NT2/D1 (cell line): ENCODE measurements around the gene PNISR.
A peak's percentile ranks its signal among the peaks of the same experiment; 100 is the strongest.

Experiments
- DNase-seq: peaks from one replicate; pipeline ENCODE4 v3.0.0-alpha.2; 2011; ENCODE audit warnings: low read depth, low spot score
- H3K27me3 ChIP-seq: 2 replicates; pipeline ENCODE4 v1.6.0; 2011; ENCODE audit warnings: mild to moderate bottlenecking; ENCODE audit not compliant: insufficient read length, insufficient read depth
- H3K36me3 ChIP-seq: 2 replicates; pipeline ENCODE4 v1.6.1; 2011; ENCODE audit warnings: mild to moderate bottlenecking, low read length, mixed read lengths; ENCODE audit not compliant: insufficient read depth, insufficient read length
- H3K4me1 ChIP-seq: 2 replicates; pipeline ENCODE4 v1.5.1; 2011; ENCODE audit not compliant: insufficient read depth, insufficient read length
- H3K4me3 ChIP-seq: 2 replicates; pipeline ENCODE4 v1.5.1; 2011; ENCODE audit warnings: low read depth; ENCODE audit not compliant: insufficient read length
- H3K9ac ChIP-seq: 2 replicates; pipeline ENCODE4 v1.6.0; 2011; ENCODE audit warnings: low read depth; ENCODE audit not compliant: insufficient read length
- H3K9me3 ChIP-seq: 2 replicates; pipeline ENCODE4 v1.5.1; 2011; ENCODE audit warnings: mild to moderate bottlenecking, low read length; ENCODE audit not compliant: insufficient read depth
- SUZ12 ChIP-seq: IDR thresholded peaks from 2 replicates; pipeline ENCODE4 v1.6.1; 2011; ENCODE audit not compliant: insufficient read length, insufficient read depth; ENCODE audit errors: extremely low read depth
- YY1 ChIP-seq: IDR thresholded peaks from 2 replicates; pipeline ENCODE4 v1.6.1; 2011; ENCODE audit not compliant: insufficient read length, insufficient read depth
- ZNF274 ChIP-seq: IDR thresholded peaks from 2 replicates; pipeline ENCODE4 v1.6.1; 2011; ENCODE audit warnings: mild to moderate bottlenecking, low read depth, low read length

The PNISR gene

GRCh38 chr6:99407076-99407475, 18.0 kb downstream of the PNISR start:
- Histone ChIP-seq H3K27me3 (no peaks in the 10 kb centered on the region), H3K4me3 (no peak overlapping the region), H3K36me3 (peaks cover 90% of the 10 kb centered on the region), H3K9me3 (no peaks in the 10 kb centered on the region), H3K9ac (no peak overlapping the region), H3K4me1 (no peaks in the 10 kb centered on the region)
- TF ChIP-seq SUZ12 = no peak
- no peak for TF ChIP-seq ZNF274
- no peak for TF ChIP-seq YY1
- DNase-seq = no peak

DNA sequence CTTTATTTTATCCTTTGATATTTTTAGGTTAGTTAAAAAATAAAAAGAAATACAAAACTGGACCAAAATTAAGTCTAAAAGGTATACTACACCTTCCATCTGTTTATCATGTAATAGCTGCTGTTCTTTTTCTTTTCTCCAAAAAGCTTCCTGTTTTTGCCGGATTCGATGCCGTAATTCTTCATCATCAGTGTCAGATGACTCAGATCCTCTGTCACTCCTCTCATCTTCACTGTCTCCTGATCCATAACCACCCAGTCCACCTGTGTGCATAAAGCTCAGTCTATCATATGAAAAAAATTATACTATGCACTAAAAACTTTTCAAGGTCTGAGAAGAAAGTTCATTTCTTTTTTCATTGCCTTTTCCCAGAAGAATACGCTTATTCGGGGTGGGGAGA, 22.7 kb downstream of the PNISR start:
- TF ChIP-seq SUZ12 = no peak
- TF ChIP-seq YY1 = no peak
- no peak for TF ChIP-seq ZNF274
- Histone ChIP-seq H3K27me3 (no peaks in the 10 kb centered on the region), H3K4me3 (no peak overlapping the region), H3K36me3 (peaks cover 91% of the 10 kb centered on the region), H3K9me3 (no peaks in the 10 kb centered on the region), H3K9ac (no peak overlapping the region), H3K4me1 (no peaks in the 10 kb centered on the region)
- DNase-seq = no peak

DNA sequence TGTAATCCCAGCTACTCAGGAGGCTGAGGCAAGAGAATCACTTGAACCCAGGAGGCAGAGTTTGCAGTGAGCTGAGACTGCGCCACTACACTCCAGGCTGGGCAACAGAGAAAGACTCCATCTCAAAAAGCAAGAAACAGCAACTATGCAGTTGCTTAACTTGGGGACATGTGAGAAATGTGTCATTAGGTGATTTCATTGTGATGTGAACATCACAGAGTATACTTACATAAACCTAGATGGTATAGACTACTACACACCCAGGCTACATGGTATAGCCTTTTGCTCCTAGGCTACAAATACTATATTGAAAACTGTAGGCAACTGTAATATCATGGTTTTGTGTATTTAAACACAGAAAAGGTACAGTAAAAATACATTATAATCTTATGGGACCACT, 27.8 kb downstream of the PNISR start:
- Histone ChIP-seq H3K4me3 (no peak overlapping the region), H3K9ac (no peak overlapping the region), H3K4me1 (no peaks in the 10 kb centered on the region), H3K9me3 (no peaks in the 10 kb centered on the region), H3K36me3 (peaks cover 43% of the 10 kb centered on the region), H3K27me3 (no peaks in the 10 kb centered on the region)
- TF ChIP-seq SUZ12 = no peak
- no peak for TF ChIP-seq YY1
- no peak for TF ChIP-seq ZNF274
- no peak for DNase-seq

DNA sequence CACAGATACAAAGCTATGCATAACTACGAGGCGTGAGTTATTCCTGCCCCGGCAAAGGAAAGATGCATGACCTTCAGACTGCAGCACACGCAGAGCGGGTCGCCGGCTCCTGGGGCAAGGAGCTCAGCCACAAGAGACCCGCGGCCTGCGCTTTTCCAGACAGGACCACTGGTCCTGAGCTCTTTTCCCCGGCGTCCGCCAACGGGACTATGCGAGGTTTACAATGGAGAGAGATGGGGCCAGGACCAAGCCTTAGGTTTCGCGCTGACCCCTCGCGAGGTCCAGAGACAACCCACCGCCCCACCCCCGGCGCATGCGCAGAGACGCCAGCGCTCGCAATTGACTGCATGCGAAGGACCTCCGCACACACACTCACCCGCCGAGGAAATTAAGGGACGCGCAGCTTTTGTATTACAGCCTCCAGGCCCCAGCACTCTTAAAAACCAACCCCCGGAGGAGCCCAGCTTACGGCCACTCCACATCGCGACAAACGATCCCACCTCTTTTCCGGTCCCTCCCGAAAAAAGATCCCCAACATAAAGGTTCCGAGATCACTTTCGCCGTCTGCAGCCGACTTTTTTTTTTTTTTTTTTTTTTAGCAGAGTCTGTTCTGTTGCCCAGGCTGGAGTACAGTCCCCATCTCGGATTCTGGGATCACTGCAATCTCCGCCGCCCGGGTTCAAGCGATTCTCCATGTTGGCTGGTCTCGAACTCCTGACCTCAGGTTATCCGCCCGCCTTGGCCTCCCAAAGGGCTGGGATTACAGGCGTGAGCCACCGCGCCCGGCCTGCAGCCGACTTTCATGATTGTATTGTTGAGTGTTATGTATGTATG, 31.2 kb downstream of the PNISR start, which contains the start of gene COQ3:
TSS of gene COQ3 (minus strand) at position 498 of the 834 bp plus-strand sequence. CDS start at position 482, 16 bp downstream.
- TF ChIP-seq SUZ12 (no peak), YY1 (no peak), ZNF274 (no peak)
- Histone ChIP-seq H3K9me3 (no peaks in the 10 kb centered on the region), H3K27me3 (no peaks in the 10 kb centered on the region), H3K4me3 (peak within 1 kb of the TSS; percentile 73), H3K36me3 (peaks cover 10% of the 10 kb centered on the region), H3K4me1 (no peaks in the 10 kb centered on the region), H3K9ac (peak within 1 kb of the TSS; percentile 93)
- DNase-seq = peak; percentile 59

GRCh38 chr6:99393366-99393697, 31.8 kb downstream of the PNISR start:
- no peak for DNase-seq
- Histone ChIP-seq H3K27me3 (no peaks in the 10 kb centered on the region), H3K9me3 (no peaks in the 10 kb centered on the region)

DNA sequence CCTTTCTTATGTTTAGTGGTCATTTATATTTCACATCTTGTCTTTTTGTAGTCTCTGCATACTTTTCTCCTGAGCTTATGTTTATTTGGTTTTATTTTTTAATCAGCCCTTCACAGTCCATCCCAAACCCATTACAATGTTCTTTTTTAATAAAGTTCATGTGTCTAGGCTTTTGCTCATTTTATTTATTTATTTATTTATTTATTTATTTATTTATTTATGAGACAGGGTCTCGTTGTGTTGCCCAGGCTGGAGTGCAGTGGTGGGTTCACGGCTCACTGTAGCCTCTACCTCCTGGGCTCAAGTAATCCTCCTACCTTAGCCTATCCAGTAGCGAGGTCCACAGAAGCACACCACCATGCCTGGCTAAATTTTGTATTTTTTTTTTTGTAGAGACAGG, 34.2 kb downstream of the PNISR start:
- no peaks in the 10 kb centered on the region for H3K9me3 ChIP-seq
- no peaks in the 10 kb centered on the region for H3K36me3 ChIP-seq
- no peak for TF ChIP-seq ZNF274
- TF ChIP-seq SUZ12 = no peak
- TF ChIP-seq YY1 = no peak
- H3K4me1 ChIP-seq = no peaks in the 10 kb centered on the region
- no peaks in the 10 kb centered on the region for H3K27me3 ChIP-seq
- H3K9ac ChIP-seq = no peak overlapping the region
- no peak for DNase-seq
- H3K4me3 ChIP-seq = no peak overlapping the region

More at GRCh38 chr6:99393366-99393697, 31.8 kb downstream of the PNISR start:
- no peaks in the 10 kb centered on the region for H3K4me1 ChIP-seq
- TF ChIP-seq ZNF274 (no peak), SUZ12 (no peak), YY1 (no peak)
- H3K36me3 ChIP-seq = peaks cover 5% of the 10 kb centered on the region
- H3K9ac ChIP-seq = peak overlapping the region; percentile 93
- H3K4me3 ChIP-seq = peak overlapping the region; percentile 73

- TF ChIP-seq SUZ12 (no peak), ZNF274 (no peak), YY1 (no peak)
- DNase-seq = no peak
- Histone ChIP-seq H3K27me3 (no peaks in the 10 kb centered on the region), H3K4me1 (no peaks in the 10 kb centered on the region), H3K4me3 (no peak overlapping the region), H3K36me3 (no peaks in the 10 kb centered on the region), H3K9ac (no peak overlapping the region), H3K9me3 (no peaks in the 10 kb centered on the region)
These were observed 40.6 kb downstream of the PNISR start for GRCh38 chr6:99384507-99384906.
